Astrocyte of the spinal cord (primary cell): Measurements from ENCODE around the gene GNS.
A peak's percentile ranks its signal among the peaks of the same experiment; 100 is the strongest.

Experiments
- DNase-seq: peaks from one replicate; pipeline ENCODE4 v3.0.0; 2011; ENCODE audit warnings: low read depth, low spot score
- H3K4me3 ChIP-seq: 2 replicates; pipeline ENCODE4 v1.5.1; 2011; ENCODE audit warnings: low read depth, mild to moderate bottlenecking, low read length, moderate library complexity
- in situ Hi-C: cut with HindIII; loops from 2 replicates; pipeline ENCODE4 v1.10.0; 2017; ENCODE audit warnings: low sequenced_read_pairs
- TF ChIP-seq, protein P1 (sequence below): IDR thresholded peaks from 2 replicates; pipeline ENCODE4 v1.5.1; 2012; ENCODE audit warnings: low read depth, mild to moderate bottlenecking, low read length, inconsistent platforms

The GNS gene

DNA sequence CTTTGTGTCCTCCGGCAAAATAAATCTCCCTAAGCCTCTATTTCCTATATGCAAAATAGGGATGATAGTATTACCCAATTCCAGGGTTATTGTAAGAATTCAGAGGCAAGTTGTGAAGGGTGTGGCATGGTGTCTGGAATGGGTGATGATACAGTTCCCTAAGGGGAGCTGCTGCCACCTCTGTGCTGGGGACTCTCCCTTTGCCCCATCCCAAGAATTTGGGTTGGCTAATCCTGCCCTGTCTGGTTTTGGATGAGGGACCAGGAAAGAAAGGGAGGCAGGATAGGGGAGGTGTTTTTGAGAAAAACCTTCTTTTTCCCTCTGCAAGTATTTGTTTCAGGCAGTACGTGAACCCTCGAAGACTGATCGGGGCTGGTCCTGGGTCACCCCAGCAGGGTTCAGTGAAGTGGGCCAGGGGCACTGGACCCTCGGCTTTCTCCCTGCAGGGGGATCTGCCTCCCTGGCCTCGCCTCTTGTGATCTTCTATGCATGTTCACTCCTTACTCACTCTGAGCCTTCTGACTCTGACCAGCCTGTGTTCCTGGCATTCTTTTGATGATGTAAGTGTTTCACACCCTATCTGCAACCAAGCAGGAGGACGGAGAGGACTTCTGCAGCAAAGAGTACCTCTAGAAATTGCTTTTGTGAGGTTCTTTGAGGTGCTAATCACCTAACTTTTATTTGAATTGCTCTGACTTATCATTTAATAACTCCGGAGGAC lies 88.1 kb downstream of the GNS start:
- peak; percentile 63 for DNase-seq
- in situ Hi-C loops, result no loop called here
- H3K4me3 ChIP-seq, result no peak overlapping the region
- TF ChIP-seq, protein P1, sequence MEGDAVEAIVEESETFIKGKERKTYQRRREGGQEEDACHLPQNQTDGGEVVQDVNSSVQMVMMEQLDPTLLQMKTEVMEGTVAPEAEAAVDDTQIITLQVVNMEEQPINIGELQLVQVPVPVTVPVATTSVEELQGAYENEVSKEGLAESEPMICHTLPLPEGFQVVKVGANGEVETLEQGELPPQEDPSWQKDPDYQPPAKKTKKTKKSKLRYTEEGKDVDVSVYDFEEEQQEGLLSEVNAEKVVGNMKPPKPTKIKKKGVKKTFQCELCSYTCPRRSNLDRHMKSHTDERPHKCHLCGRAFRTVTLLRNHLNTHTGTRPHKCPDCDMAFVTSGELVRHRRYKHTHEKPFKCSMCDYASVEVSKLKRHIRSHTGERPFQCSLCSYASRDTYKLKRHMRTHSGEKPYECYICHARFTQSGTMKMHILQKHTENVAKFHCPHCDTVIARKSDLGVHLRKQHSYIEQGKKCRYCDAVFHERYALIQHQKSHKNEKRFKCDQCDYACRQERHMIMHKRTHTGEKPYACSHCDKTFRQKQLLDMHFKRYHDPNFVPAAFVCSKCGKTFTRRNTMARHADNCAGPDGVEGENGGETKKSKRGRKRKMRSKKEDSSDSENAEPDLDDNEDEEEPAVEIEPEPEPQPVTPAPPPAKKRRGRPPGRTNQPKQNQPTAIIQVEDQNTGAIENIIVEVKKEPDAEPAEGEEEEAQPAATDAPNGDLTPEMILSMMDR, result no peak

DNA sequence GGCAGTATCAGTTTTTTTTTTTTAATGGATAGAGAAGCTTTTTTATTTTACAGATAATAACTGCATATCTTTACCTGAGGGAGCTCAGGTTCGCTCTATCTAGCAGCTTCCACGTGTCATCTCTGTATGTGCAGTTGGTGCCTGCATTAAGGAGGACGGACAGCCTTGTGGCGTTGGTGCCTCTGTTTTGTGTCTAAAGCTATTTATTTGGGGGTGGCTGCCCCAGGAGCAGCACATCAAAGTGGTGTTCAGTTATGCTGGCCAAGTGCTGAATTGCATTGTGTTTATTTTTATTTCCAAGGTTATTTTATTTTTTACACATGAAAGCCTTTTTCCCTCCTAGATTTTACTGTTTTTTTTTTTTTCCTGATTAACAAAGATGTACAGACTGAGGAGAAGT lies 89.2 kb downstream of the GNS start:
- in situ Hi-C loops, result no loop called here
- no peak for DNase-seq
- H3K4me3 ChIP-seq, result no peak overlapping the region

DNA sequence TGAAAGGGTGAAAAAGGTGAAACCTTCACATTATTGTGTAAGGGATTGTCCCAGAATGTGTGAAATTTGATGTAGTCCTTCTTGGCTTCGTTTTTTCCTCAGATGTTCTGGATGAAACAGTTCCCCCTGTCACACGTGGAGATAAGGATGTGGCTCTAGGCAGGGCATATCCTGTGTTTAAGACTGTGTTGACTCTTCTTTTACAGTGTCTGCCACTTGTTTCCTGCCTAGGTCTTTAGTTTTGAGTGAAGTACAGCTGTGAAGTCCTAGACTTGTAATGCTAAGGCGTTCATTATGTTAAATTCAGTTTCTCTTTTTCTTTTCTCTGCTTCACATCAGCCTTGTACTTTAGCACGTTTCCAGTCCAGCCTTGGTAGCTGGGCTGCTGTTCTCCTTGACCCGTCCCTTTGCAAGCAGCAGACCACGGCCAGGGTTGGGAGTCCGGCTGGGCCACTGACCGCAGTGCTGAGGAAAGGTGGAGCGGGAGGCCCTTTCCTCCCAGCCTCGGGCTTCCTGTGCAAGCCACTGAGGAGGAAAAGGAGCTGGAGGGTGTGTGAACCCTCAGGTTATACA lies 89.8 kb downstream of the GNS start:
- TF ChIP-seq, protein P1, result no peak
- DNase-seq, result peak; percentile 16
- in situ Hi-C loops, result no loop called here
- no peak overlapping the region for H3K4me3 ChIP-seq

More for the DNA sequence above, 89.2 kb downstream of the GNS start:
- TF ChIP-seq, protein P1, result no peak

DNA sequence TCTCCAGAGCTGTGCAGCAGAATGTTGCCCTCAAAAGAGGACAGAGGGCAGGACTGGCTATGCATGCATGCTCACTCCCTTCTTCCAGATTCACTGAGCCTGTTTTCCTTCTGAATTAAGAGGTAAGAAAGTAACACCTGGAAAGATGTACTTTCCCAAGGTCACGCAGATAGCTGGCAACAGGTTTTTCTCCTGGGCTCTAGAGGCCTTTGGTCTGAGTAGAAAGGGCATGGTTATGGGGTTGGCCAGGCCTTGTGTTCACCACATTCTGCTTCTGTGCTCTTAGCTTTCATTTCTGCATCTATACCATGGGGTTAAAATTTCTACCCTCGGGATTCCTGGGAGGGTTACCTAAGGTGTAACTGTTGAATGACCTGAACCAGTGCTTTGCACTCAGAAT lies 91.4 kb downstream of the GNS start:
- in situ Hi-C loops, result no loop called here
- TF ChIP-seq, protein P1, result no peak
- DNase-seq, result no peak
- no peak overlapping the region for H3K4me3 ChIP-seq

DNA sequence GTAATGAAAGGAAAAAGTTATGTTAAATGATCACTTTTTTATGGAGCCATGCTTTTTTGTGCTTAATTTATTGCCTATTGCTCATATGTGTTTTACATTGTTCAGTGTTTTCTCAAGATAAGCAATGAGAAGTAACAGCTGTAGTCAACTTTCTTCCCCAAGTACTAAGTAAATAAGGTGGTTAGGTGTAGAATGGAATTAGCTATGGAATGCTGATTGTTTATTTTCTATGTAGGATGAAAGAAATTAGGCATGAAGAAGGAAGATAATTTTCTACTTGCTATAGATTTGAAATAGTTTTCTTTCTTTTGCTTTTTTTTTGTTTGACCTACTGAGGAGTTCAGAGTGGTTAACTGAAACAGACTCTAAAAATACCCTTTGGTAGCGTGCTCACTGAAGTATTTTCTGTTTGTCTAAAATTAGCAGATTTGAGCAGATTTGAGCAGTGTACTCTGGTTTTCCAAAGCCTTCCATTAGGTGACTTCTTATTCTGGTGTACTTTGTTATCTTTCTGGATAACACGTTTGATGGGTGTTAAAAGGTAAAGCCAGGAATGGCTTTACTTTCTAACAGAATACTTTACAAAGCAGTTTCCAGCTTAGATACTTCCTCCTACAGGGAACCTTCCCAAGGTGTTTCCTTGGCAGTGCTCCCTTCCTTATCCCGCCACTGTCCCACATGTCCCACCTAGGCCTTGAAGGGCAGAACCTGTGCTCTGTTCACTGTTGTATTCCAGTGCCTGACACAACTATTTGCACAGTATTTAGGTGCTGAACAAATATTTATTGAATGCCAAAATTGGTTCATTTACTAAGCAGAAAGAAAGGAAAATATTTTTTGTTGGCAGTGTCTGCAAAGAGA lies 92.9 kb downstream of the GNS start:
- in situ Hi-C loops, result no loop called here
- peak; percentile 38 for DNase-seq
- H3K4me3 ChIP-seq, result no peak overlapping the region
- TF ChIP-seq, protein P1, result no peak

DNA sequence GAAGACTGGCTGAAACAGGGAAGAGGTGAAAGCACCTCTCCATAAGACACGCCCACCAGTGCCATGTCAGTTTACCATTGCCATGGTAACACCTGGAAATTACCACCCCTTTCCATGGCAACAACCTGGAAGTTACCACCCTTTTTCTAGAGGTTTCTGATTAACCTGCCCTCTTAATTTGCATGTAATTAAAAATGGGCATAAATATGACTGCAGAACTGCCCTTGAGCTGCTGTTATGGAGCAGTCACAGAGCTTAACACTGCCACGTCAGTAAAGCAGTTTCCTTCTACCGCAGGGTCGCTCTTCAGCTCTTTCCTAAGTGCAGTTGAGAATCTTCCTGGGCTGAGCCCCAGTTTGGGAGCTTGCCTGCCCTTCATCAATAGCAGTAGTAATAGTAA lies 93.7 kb downstream of the GNS start:
- H3K4me3 ChIP-seq, result no peak overlapping the region
- in situ Hi-C loops, result no loop called here
- no peak for DNase-seq
- TF ChIP-seq, protein P1, result no peak
